ACHN (cell line): ENCODE data around the gene CELSR3.
A peak's percentile ranks its signal among the peaks of the same experiment; 100 is the strongest.

ENCODE experiments used
- DNase-seq: peaks from one replicate; pipeline ENCODE4 v3.0.0-alpha.2; 2015
- in situ Hi-C: cut with HindIII; loops from 2 replicates; pipeline ENCODE4 v1.10.0; 2017; ENCODE audit warnings: low sequenced_read_pairs, low pct_ligation_motif_present, low pct_unique_long_range_greater_than_20kb

The CELSR3 gene, protein sequence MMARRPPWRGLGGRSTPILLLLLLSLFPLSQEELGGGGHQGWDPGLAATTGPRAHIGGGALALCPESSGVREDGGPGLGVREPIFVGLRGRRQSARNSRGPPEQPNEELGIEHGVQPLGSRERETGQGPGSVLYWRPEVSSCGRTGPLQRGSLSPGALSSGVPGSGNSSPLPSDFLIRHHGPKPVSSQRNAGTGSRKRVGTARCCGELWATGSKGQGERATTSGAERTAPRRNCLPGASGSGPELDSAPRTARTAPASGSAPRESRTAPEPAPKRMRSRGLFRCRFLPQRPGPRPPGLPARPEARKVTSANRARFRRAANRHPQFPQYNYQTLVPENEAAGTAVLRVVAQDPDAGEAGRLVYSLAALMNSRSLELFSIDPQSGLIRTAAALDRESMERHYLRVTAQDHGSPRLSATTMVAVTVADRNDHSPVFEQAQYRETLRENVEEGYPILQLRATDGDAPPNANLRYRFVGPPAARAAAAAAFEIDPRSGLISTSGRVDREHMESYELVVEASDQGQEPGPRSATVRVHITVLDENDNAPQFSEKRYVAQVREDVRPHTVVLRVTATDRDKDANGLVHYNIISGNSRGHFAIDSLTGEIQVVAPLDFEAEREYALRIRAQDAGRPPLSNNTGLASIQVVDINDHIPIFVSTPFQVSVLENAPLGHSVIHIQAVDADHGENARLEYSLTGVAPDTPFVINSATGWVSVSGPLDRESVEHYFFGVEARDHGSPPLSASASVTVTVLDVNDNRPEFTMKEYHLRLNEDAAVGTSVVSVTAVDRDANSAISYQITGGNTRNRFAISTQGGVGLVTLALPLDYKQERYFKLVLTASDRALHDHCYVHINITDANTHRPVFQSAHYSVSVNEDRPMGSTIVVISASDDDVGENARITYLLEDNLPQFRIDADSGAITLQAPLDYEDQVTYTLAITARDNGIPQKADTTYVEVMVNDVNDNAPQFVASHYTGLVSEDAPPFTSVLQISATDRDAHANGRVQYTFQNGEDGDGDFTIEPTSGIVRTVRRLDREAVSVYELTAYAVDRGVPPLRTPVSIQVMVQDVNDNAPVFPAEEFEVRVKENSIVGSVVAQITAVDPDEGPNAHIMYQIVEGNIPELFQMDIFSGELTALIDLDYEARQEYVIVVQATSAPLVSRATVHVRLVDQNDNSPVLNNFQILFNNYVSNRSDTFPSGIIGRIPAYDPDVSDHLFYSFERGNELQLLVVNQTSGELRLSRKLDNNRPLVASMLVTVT (N-terminal part only)

DNA sequence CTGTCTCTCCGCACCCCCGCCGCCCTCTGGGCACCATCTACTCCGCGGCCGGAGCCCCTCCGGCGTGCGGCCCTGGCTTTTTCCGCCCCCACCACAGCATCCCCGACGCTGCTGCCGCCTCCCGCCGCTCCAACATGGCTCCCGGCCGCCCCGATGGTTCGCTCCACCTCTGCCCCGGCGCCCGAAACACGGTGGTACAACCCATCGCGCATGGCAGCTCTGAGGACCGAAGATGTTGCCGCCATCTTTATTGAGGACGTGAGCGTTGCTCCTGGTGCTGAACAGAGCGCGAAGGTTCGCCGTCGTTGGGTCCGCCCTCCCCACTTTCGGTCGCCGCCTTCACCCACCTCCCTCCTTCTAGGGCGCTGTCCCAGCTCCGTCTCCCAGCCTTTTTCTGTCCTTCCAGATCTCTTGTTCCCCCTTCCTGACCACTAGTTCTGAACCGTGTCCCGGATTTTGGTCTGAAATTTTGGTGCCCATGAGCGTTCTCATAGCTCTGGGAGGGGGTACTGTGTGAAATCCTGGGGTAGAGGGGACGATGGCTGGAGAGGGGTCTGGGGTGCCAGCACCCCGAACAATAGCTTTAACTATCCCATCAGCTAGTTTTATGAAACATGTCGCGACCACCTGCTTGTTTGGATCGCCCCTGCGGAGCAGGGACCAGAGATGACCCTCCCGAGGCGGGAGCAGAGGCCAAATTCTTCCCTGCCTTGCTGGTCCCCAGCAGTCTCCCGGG lies at the start of gene CELSR3:
TSS of gene CELSR3 (minus strand) at position 134 of the 736 bp plus-strand sequence. CDS start 252 bp downstream, outside the sequence.
- peak; percentile 89 for DNase-seq
- in situ Hi-C loops = no loop called here

GRCh38 chr3:48711727-48712126 lies 49.0 kb upstream of the CELSR3 start:
- no peak for DNase-seq
- in situ Hi-C loops = no loop called here

DNA sequence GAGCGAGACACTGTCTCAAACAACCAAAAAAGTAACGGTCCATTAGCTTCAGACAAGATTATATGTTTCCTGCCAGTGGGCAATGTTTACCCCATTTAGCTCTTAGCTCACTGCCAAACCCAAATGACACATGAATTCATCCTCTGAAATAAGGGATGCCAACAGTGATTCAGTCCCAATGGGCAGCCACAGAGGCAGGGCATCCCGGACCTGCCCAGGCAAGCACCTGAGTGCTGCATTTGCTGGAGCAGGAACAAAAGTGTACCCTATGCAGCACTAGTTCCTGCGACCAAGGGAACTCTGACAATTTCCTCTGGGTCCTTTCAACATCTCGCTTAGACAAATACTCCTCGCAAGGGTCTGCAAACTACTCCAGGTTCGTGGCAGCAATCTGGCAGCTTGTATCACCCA lies 46.4 kb upstream of the CELSR3 start:
- peak; percentile 50 for DNase-seq
- in situ Hi-C loops = no loop called here

DNA sequence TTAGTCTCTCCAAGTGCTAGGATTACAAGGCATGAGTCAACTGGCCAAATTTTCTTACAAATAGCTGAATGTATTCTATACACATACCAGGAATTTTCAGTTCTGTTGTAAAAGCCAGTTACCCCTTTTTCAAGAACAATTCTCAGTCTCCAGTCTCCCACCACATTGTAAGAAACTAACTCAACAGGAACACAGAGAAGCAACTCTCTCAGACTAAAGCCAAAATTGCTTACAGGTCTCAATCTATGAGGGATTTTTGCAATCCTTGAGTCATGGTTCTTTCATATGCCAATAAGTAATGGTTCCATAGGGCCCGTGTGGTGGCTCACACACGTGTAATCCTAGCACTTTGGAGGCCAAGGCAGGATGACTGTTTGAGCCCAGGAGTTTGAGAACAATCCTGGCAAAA lies 45.8 kb upstream of the CELSR3 start:
- DNase-seq = no peak
- in situ Hi-C loops = no loop called here

- in situ Hi-C loops = no loop called here
These were observed 44.5 kb upstream of the CELSR3 start for GRCh38 chr3:48707157-48707556.

GRCh38 chr3:48702320-48702920 lies 39.7 kb upstream of the CELSR3 start:
- in situ Hi-C loops = no loop called here
- no peak for DNase-seq

More at GRCh38 chr3:48707157-48707556, 44.5 kb upstream of the CELSR3 start:
- no peak for DNase-seq

GRCh38 chr3:48700731-48701405 lies 38.2 kb upstream of the CELSR3 start:
- in situ Hi-C loops = no loop called here
- DNase-seq = no peak

GRCh38 chr3:48698891-48699290 lies 36.2 kb upstream of the CELSR3 start:
- in situ Hi-C loops = no loop called here
- no peak for DNase-seq

DNA sequence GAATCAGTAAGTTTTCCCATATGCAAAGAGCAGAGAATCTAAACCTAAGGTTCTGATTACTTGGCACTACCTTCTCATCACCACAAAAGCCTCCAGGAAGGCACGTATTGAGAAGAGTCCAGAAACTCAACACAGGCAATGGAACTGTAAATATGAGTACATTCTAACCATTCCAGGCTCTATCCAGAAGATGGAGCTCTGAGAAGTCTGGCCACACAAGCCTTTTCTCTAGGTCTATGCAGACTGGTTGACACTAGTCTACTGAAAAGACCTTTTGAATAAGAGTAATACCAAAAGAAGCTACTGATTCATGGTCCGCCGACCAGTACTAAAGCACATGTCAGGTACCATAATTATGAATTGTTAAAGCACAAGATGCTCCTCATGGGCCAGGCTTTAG lies 35.3 kb upstream of the CELSR3 start:
- DNase-seq = no peak
- in situ Hi-C loops = no loop called here

DNA sequence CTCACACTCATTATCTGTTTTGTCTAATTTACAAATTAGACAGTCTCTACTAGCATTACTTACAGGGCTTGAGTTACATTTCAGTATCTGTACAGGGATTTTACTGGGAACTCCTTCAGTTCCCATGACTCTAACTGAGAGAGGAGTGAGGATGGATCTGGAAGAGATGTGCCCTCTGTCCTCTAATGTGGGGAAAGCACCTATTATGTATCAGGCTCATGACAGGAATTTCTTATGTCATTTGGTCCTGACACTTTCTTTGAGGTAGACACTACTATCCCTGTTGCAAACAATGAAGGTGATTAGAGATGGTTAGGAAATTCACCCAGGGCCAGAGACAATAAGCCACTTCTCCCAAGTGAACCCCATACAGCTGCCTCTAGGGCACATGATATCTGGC lies 33.9 kb upstream of the CELSR3 start:
- in situ Hi-C loops = no loop called here
- DNase-seq = no peak

- in situ Hi-C loops = no loop called here
These were observed 33.5 kb upstream of the CELSR3 start for GRCh38 chr3:48696156-48696555.

GRCh38 chr3:48695393-48695753 lies 32.7 kb upstream of the CELSR3 start:
- in situ Hi-C loops = no loop called here
- no peak for DNase-seq

More at GRCh38 chr3:48696156-48696555, 33.5 kb upstream of the CELSR3 start:
- peak; percentile 39 for DNase-seq

DNA sequence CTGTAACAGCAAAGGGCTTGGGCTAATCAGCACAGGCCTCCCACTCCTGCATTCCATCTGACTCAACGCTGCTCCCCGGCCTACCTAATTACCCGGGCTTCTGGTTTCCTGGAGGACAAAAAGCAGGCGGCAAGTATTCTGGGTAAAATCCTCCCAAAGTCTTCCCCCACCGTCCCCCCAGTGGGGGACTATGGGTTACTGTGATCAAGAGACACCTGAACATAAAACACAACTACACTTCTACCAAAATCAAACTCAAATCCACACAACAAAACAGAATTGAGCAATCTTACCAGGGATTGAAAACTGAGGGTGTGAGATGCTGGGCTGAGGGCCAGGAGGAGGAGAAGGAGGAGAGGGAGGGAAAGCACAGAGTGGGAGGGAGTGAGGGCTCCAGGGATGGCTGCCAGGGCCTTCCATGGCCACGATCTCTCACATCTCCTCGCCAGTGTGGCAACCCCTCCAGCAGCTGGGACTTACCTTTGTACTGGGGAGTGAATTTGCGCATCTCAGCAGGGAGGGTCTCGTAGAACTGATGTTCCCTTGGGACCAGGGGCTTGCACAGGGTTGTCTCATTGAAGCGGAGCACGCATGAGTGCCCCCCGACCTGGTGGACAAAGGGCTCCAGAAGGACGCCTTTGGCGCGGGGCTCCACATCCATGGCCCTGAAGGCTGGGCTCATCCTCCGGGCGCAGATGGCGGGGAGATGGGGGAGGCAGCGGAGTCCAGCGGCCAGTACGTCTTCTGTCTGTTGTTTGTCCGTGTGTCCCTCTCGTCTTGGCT lies 32.1 kb upstream of the CELSR3 start:
- in situ Hi-C loops = no loop called here

DNA sequence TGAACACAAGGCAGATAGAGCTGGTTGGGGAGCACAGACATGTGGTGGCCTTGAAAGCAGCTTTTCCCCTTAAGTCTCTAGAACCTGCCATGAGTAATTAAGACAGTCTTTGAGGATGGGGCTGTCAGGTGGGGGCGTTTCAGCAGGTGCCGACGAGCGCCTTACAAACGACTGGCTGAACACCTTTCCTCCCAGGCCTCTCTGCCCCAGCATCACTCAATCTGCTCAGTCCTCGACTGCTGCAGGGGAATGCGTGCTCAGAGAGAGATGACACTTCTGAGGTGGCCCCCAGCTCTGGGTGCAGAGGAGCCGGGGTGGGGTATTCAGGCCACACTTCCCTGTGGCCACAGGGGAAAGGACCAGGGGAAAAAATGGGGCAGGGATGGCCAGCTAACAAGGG lies 31.1 kb upstream of the CELSR3 start:
- in situ Hi-C loops = no loop called here
- DNase-seq = no peak

More for the DNA sequence above, 32.1 kb upstream of the CELSR3 start:
- peak; percentile 74 for DNase-seq

GRCh38 chr3:48692551-48692950 lies 29.9 kb upstream of the CELSR3 start:
- in situ Hi-C loops = no loop called here

GRCh38 chr3:48690846-48691458 lies 28.3 kb upstream of the CELSR3 start:
- in situ Hi-C loops = no loop called here
- DNase-seq = no peak

More at GRCh38 chr3:48692551-48692950, 29.9 kb upstream of the CELSR3 start:
- DNase-seq = no peak
